ENCODE data around the gene ABCC3.

The ABCC3 gene

GRCh38 chr17:50739098-50739497 is 104.4 kb downstream of the ABCC3 start:
- no peak for DNase-seq (ENCODE audit: low spot score)
- TF ChIP-seq, protein P1, sequence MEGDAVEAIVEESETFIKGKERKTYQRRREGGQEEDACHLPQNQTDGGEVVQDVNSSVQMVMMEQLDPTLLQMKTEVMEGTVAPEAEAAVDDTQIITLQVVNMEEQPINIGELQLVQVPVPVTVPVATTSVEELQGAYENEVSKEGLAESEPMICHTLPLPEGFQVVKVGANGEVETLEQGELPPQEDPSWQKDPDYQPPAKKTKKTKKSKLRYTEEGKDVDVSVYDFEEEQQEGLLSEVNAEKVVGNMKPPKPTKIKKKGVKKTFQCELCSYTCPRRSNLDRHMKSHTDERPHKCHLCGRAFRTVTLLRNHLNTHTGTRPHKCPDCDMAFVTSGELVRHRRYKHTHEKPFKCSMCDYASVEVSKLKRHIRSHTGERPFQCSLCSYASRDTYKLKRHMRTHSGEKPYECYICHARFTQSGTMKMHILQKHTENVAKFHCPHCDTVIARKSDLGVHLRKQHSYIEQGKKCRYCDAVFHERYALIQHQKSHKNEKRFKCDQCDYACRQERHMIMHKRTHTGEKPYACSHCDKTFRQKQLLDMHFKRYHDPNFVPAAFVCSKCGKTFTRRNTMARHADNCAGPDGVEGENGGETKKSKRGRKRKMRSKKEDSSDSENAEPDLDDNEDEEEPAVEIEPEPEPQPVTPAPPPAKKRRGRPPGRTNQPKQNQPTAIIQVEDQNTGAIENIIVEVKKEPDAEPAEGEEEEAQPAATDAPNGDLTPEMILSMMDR (IDR thresholded peaks at IDR 0.05; ENCODE audit: extremely low read depth, missing control alignments) = no peak
